Cardiac fibroblast (primary cell): Measurements from ENCODE around the gene SMC1A.

Experiments used
- DNase-seq, 2 donors: peaks; one replicate each; pipeline versions ENCODE4 v3.0.0 to v3.0.0-alpha.2; 2010; ENCODE audit warnings: low read depth in 2 of 2
- H3K4me3 ChIP-seq, 2 donors: replicated peaks in 1 of 2; 1 replicate in 1 of 2; 2 replicates in 1 of 2; pipeline ENCODE4 v1.5.1; 2011; ENCODE audit warnings: low read depth in 2 of 2, low read length in 2 of 2, mild to moderate bottlenecking in 2 of 2, moderate library complexity in 1 of 2
- CTCF ChIP-seq: IDR thresholded peaks from one replicate; pipeline ENCODE4 v1.5.1; 2011; ENCODE audit warnings: low read depth, mild to moderate bottlenecking, low read length, inconsistent platforms

Gene SMC1A

GRCh38 chrX:53438832-53439230, 16.4 kb upstream of the SMC1A start:
- no peak for TF ChIP-seq CTCF
- no peak overlapping the region for H3K4me3 ChIP-seq
- no peak for DNase-seq

GRCh38 chrX:53438174-53438831, 15.8 kb upstream of the SMC1A start:
- no peak for TF ChIP-seq CTCF
- no peak overlapping the region for H3K4me3 ChIP-seq
- DNase-seq: no peak

DNA sequence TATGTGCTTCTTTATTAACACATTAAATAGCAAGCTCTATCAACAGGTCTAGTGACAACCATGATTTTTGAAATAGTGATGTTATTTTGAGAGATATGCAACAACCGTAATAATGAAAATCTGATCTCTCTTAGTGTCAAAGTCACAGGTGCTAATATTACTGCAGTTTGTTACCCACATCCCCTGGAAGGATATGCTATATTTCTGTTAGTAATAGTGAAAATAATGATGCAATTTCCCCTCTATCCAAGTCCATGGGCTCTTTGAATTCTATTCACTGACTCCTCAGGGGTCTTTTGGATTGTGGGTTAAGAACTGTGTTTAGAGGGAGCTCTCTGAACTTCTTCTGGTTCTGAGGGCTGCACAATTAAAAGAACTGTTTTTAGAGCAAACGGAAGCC, 14.8 kb upstream of the SMC1A start:
- no peak overlapping the region for H3K4me3 ChIP-seq
- TF ChIP-seq CTCF: no peak
- no peak for DNase-seq

- peak; percentile 82 for TF ChIP-seq CTCF
- H3K4me3 ChIP-seq: no peak overlapping the region
- DNase-seq: peak; percentile 72 to 76
Measured at GRCh38 chrX:53435997-53436396, 13.5 kb upstream of the SMC1A start.

DNA sequence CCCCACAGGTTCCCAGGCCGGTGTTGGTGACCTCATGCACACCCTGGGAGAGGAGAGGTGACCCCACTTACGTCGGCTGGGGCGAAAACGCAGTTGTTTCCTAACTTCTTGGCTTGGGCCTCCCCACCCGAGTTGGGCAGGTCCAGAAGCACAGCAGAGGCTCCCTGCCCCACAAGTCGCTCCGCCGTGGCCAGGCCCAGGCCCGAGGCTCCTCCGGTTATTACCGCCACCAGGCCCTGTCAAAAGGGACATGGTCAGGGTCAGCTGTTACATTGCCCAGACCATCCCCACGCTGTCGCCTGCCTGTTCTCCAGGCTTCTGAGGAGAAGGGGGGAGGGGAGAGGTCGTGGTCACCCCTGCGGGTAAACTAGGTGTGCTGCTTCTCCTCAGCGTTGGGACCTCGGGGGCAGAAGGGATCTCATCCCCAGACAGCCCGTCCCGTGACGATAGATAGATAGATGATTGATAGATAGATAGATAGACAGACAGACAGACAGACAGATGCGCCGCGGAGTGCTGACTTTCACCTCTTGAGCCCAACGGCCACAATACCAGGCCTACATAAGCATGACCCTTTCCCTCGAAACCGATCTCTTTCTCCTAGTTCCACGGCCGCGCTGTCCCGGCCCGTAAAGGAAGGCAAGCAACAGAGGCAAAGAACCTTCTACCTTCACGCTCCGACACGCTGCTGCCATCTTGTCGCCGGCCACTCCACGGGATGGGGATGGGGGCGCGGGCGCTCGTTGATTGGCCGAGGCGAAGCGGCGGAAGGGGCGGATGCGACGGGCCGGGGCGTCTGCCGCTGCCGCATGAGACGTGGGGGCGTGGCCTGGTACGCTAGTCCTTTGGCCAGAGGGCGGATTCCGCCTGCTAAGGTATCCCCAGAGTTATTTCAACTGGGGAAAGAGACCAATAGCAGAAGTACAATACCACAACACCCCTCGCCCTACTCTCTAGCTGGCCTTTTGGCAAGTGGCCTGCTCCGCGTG, 11.5 kb upstream of the SMC1A start, which contains the start of gene HSD17B10:
Gene HSD17B10 (minus strand): TSS at position 720 of the 989 bp plus-strand sequence. CDS start 25 bp downstream, at position 695.
- no peak for TF ChIP-seq CTCF
- peak within 1 kb of the TSS; percentile 67 to 79 for H3K4me3 ChIP-seq
- DNase-seq: peak; percentile 72 to 85

DNA sequence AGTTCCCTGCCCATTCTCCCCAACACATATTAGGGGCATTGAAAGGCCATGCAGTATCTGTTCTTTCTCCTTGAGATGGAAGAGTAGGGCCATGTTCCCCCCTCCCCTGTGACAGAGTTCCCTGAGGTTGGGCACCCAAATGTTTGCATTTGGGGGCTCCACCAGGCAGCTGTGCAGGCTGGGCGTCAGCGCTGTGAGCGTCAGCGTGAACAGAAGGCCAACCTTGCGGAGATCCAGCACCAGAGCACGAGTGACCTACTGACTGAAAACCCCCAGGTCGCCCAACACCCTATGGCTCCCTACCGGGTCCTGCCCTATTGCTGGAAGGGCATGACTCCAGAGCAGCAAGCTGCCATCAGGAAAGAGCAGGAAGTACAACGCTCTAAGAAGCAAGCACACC, 7.8 kb upstream of the SMC1A start:
- DNase-seq: no peak
- H3K4me3 ChIP-seq: no peak overlapping the region
- TF ChIP-seq CTCF: no peak
